ENCODE data around the gene ARRB1.
A peak's percentile ranks its signal among the peaks of the same experiment; 100 is the strongest.
"Not testable (repeated sequence)": the region's sequence is repeated elsewhere in the genome, so short reads cannot be mapped to it uniquely, and the experiment has no call there.

The ARRB1 gene

DNA sequence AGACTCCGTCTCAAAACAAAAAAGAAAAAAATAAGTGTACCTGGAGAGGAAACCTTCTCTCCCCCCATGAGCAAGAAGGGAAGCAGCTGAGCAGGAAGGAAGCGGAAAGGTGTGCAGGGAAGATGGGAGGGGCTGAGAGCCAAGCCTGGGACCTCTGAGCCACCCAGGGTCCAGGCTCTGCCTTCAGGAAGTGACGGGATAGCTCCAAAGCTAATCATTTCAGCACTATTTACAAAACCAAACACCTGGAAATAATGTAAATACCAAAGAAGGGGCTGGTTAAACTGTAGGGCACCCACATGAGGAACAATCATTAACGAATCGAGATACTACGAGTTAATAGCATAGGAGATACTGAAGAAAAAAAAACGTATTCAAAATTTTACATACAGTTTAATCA, 27.9 kb downstream of the ARRB1 start:
- no peak for DNase-seq (ENCODE audit: low read depth)

GRCh38 chr11:75320643-75321042, 30.8 kb downstream of the ARRB1 start:
- DNase-seq (ENCODE audit: low read depth) = no peak

GRCh38 chr11:75320046-75320618, 31.3 kb downstream of the ARRB1 start:
- no peak for DNase-seq (ENCODE audit: low read depth)

DNA sequence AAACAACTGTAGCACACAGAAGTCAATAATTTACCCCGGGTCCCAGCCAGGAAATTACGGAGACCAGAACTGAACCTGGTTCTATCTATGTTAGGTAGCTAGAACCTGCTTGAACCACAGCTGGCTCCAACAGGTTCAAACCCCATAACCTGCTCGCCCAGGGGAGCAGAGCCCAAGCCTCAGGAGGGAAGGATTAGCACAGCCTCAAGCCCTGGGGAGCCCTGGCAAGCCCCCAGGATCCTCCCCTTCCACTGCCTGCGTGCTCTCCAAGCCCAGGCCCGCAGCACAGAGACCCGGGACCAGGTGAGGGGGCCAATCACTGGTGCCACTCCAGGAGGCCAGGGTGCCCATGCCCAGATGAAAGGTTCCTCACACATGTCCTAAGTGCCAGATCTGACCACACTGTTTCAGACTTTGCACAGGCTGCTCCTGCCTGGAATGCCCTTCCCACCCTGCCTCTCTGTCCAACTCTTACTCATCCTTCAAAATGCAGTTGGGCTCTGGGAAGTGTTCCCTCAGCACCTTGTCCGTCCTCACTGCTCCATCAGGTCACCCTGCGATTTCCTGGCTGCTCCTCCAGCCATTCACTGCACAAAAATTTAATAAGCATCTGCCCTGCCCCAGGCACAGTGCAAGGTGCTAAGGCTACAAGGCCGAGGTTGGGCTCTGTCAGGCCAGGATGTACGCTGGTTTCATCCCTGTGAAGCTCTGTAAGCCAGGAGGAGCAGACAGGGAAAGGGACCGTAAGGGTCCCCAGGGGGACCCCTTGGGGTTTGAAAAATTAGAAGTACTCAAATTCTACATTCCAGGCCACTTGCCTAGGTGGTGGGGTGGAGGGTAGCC, 32.2 kb downstream of the ARRB1 start:
- DNase-seq (ENCODE audit: low read depth) = no peak

GRCh38 chr11:75317446-75318122, 33.9 kb downstream of the ARRB1 start:
- DNase-seq (ENCODE audit: low read depth) = no peak

- no peak for DNase-seq (ENCODE audit: low read depth)
These were observed 36.0 kb downstream of the ARRB1 start for GRCh38 chr11:75315439-75315805.

- DNase-seq (ENCODE audit: low read depth) = no peak
These were observed 36.6 kb downstream of the ARRB1 start for GRCh38 chr11:75314771-75315438.

- peak; percentile 43 for DNase-seq (ENCODE audit: low read depth)
These were observed 37.8 kb downstream of the ARRB1 start for GRCh38 chr11:75313513-75314272.

- no peak for DNase-seq (ENCODE audit: low read depth)
These were observed 39.1 kb downstream of the ARRB1 start for GRCh38 chr11:75312346-75312745.

DNA sequence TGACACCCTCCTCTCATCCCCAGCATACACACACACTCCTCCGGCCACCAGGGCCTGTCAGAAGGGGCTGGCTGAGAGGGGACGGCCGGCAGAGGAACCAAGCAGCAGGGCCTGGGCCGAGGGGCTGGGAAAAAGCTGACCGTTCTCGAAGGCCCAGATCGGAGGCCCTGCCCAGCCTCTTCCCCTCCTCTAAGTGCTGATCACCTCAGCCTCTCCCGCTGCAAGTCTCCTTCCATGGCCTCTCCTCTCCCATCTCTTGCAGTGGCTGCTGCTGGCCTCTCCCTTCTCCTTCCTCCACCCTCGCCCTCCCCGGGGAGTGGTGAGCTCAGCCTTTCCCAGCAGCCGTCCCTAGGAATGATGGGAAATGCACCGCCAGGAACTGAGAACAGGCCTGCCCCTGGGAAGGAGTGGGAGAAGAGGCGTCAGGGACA, 39.6 kb downstream of the ARRB1 start:
- peak; percentile 30 for DNase-seq (ENCODE audit: low read depth)

DNA sequence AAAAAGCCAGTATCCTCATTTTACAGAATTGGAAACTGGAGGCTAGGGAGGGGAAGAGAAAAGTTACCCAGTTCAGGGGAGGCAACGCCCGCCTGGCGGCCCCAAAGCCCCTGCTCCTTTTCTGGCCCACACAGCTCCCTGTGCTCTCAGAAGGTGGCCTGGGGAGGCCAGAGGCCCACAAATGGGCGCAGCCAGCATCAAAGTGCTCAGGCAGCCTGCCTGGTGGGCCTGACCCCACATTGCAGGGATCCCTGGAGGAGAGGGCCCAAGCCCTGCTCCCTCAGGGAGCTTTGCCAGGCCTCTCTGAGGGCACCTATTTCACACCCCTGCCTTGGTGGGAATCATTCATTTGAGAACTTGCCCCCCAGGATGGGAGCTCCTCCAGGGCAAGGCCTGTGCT, 42.5 kb downstream of the ARRB1 start:
- DNase-seq (ENCODE audit: low read depth) = no peak

DNA sequence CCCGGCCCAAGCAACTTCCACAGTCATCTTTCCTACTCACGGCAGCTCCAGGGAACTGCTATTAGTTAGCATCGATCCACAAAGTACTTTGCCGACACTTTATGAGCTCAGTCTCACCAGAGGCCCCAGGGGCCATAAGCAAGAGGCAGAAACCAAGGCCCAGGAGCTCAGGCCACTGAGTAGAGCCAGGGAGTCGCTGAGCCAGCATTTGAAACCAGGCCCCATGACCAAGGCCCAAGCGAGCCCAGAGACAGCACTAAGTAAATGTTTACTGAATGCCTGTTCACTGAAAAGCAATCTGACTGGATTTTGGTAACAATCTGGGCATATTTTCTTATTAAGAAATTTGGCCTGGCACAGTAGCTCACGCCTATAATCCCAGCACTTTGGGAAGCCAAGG, 43.3 kb downstream of the ARRB1 start:
- DNase-seq (ENCODE audit: low read depth) = no peak

GRCh38 chr11:75307058-75307457, 44.4 kb downstream of the ARRB1 start:
- no peak for DNase-seq (ENCODE audit: low read depth)

DNA sequence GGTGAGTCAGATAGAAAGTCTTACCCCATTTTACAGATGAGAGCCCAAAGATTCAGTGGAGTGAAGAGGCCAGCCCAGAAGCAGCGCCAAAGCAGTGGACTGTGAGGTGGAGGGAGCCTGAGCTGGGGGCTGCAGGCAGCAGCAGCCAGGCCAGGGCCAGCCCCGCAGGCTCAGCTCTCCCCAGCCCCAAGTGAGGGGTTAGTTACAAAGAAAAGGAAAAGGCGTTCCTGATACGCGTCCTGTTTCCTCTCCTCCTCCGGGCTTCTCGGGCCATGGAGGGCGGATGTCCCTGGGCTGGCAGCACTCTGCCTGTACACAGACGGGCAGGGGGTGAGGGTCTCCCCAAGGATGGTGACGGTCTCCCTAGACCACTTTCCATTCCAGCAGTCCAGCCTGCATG, 44.9 kb downstream of the ARRB1 start:
- no peak for DNase-seq (ENCODE audit: low read depth)

GRCh38 chr11:75305993-75306392, 45.5 kb downstream of the ARRB1 start:
- DNase-seq (ENCODE audit: low read depth) = no peak

- no peak for DNase-seq (ENCODE audit: low read depth)
These were observed 46.0 kb downstream of the ARRB1 start for GRCh38 chr11:75305452-75305851.

GRCh38 chr11:75304941-75305340, 46.5 kb downstream of the ARRB1 start:
- DNase-seq (ENCODE audit: low read depth) = not testable (repeated sequence)

DNA sequence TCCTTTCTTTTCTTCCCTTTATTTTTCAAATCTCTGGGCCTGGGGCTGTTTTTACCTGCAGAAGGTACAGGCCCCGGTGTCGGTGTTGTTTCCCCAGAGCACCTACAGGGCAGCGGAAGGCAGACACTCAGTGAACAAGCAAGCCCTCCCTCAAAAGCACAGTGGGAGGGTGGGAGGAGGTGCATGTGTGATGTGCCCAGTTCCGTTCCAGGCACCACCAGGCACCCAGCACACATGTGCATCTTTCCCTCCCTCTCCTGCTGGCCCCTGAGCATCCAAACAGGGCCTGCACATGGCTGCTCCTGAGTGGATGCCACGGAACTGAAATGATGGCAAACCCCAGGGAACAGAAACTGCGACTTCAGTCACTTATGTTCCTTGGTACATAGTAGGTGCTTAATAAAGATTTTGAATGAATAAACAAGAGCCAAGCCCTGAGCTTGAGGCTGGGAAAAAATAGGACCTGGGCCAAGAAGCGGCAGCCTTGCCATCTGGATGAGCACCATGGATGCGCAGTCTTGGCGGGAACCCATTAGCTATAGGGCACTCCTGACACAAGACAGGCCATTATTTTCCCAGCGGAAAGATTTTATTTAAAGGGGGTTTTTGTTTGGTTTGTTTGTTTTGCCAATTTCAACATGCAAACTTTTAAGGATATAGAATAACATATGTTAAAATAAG, 47.8 kb downstream of the ARRB1 start:
- no peak for DNase-seq (ENCODE audit: low read depth)

DNA sequence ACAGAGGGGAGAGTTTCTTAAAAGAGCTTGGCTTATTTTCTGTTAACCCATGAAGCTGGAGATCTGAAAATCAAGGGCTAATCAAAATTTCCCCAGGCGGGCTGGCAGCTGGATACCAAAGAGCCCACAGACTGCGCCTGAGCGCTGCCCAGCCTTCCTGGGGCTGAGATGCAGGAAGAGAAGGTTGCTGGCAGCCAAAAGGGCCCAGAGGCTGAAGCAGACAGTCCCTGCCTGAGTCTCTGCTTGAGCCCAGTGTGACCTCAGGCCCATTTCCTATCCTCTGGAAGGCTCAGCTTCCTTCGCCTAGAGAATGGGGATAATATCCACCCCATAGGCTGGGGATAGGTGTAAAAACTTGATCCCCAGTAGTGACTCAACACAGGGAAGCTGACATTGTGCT, 49.1 kb downstream of the ARRB1 start:
- DNase-seq (ENCODE audit: low read depth) = no peak

GRCh38 chr11:75301601-75302345, 49.7 kb downstream of the ARRB1 start:
- no peak for DNase-seq (ENCODE audit: low read depth)

- DNase-seq (ENCODE audit: low read depth) = no peak
These were observed 50.3 kb downstream of the ARRB1 start for GRCh38 chr11:75301131-75301530.
